ENCODE data around the gene MYOD1. TPM values are rescaled to one million over a fixed set of nuclear protein-coding genes. Genes with fewer than 3 reads are reported as not detected.

Gene MYOD1
- total and polyA plus RNA-seq, 2 of the 13 experiments (the other 11 are each of a cell fraction or from before 2014, with no cell fraction given): not detected

- H3K27me3 ChIP-seq (ENCODE audit: control insufficient read depth in 1 of 2, insufficient read depth in 2 of 2, low read length in 2 of 2): peaks cover 1 to 29% of the 10 kb centered on the region in 2 experiments; a peak in 3 of 5 replicates
- H2AFZ ChIP-seq (ENCODE audit: low read length): no peak overlapping the region
- WGBS (ENCODE audit: low lambda C conversion rate): 29% methylated on average over 5 of the region's 19 CpGs
- no TSS peak for BruUV-seq (replicated peaks)
- no peaks in the 10 kb centered on the region for H3K79me2 ChIP-seq (ENCODE audit: insufficient read depth, low read length)
- no peak overlapping the region for H3K9ac ChIP-seq (ENCODE audit: insufficient read depth, low read depth, low read length)
- H3K9me3 ChIP-seq (ENCODE audit: low read length): no peaks in the 10 kb centered on the region
- no peak for FAIRE-seq
- POLR2A ChIA-PET: no interaction called here
- H3K4me2 ChIP-seq (ENCODE audit: low read depth, low read length): no peak overlapping the region
- CTCF ChIA-PET (ENCODE audit: low intra/inter-chr PET ratio, low total read pairs): no interaction called here
- intact Hi-C loops (cut with micrococcal nuclease; ENCODE audit: unreplicated experiment): no loop called here
- no peak overlapping the region for H3K27ac ChIP-seq (ENCODE audit: extremely low read length, insufficient read depth, low read length)
- H3K36me3 ChIP-seq (replicated peaks in 1 of 2; ENCODE audit: control insufficient read depth in 1 of 2, insufficient read depth in 2 of 2, low read length in 2 of 2): no peaks in the 10 kb centered on the region
- H4K20me1 ChIP-seq (ENCODE audit: insufficient read depth, low read length): no peaks in the 10 kb centered on the region
- no peak for ATAC-seq
- in situ Hi-C loops (cut with HindIII; ENCODE audit: extremely low pct_ligation_motif_present, low pct_unique_long_range_greater_than_20kb): no loop called here
- TF ChIP-seq SYNCRIP (IDR thresholded peaks at IDR 0.05; ENCODE audit: insufficient read depth, low read depth, low read length): no peak
- TF ChIP-seq FOXO4 (CRISPR knock-in tag; conservative IDR thresholded peaks at IDR 0.05): 0 out of 2 replicates have a peak, but pooled peaks have one; percentile 19
- no peak for TF ChIP-seq ZNF674 (CRISPR knock-in tag; IDR thresholded peaks at IDR 0.05; ENCODE audit: low read depth)
- H3K4me1 ChIP-seq (ENCODE audit: insufficient read depth, low read length): peaks cover 30% of the 10 kb centered on the region
- no peak overlapping the region for H3K4me3 ChIP-seq (replicated peaks in 1 of 3; ENCODE audit: insufficient read depth in 1 of 3, low read depth in 2 of 3, low read length in 3 of 3)
- DNase-seq (ENCODE audit: low spot score): no peak
These were observed 28.0 kb downstream of the MYOD1 start for GRCh38 chr11:17747131-17747955.

GRCh38 chr11:17748044-17748443 lies 28.7 kb downstream of the MYOD1 start:
- FAIRE-seq (no peak), DNase-seq (ENCODE audit: low spot score) (no peak), ATAC-seq (no peak)
- Histone ChIP-seq H4K20me1 (ENCODE audit: insufficient read depth, low read length) (no peaks in the 10 kb centered on the region), H3K4me1 (ENCODE audit: insufficient read depth, low read length) (peaks cover 29% of the 10 kb centered on the region), H3K27me3 (ENCODE audit: control insufficient read depth in 1 of 2, insufficient read depth in 2 of 2, low read length in 2 of 2) (peaks cover 1 to 29% of the 10 kb centered on the region in 2 experiments; a peak in 3 of 5 replicates), H3K9me3 (ENCODE audit: low read length) (no peaks in the 10 kb centered on the region), H3K9ac (ENCODE audit: insufficient read depth, low read depth, low read length) (no peak overlapping the region), H3K4me2 (ENCODE audit: low read depth, low read length) (no peak overlapping the region), H3K4me3 (replicated peaks in 1 of 3; ENCODE audit: insufficient read depth in 1 of 3, low read depth in 2 of 3, low read length in 3 of 3) (no peak overlapping the region), H3K27ac (ENCODE audit: extremely low read length, insufficient read depth, low read length) (no peak overlapping the region), H3K36me3 (replicated peaks in 1 of 2; ENCODE audit: control insufficient read depth in 1 of 2, insufficient read depth in 2 of 2, low read length in 2 of 2) (no peaks in the 10 kb centered on the region), H2AFZ (ENCODE audit: low read length) (no peak overlapping the region), H3K79me2 (ENCODE audit: insufficient read depth, low read length) (no peaks in the 10 kb centered on the region)
- WGBS (ENCODE audit: low lambda C conversion rate): 89% methylated on average over 8 of the region's 8 CpGs
- intact Hi-C loops (cut with micrococcal nuclease; ENCODE audit: unreplicated experiment) (no loop called here), in situ Hi-C loops (cut with HindIII; ENCODE audit: extremely low pct_ligation_motif_present, low pct_unique_long_range_greater_than_20kb) (no loop called here)
- BruUV-seq (replicated peaks): no TSS peak
- POLR2A ChIA-PET: no interaction called here
- CTCF ChIA-PET (ENCODE audit: low intra/inter-chr PET ratio, low total read pairs): no interaction called here
- no peak for TF ChIP-seq RFXAP (CRISPR knock-in tag; IDR thresholded peaks at IDR 0.05; ENCODE audit: borderline replicate concordance)
- no peak for TF ChIP-seq SIN3A (IDR thresholded peaks at IDR 0.05; ENCODE audit: borderline replicate concordance, low read depth, low read length)
- TF ChIP-seq E2F5 (CRISPR knock-in tag; conservative IDR thresholded peaks at IDR 0.05): no peak
- no peak for TF ChIP-seq ZNF616 (CRISPR knock-in tag; IDR thresholded peaks at IDR 0.05; ENCODE audit: low read depth)
- no peak for TF ChIP-seq NFAT5 (CRISPR knock-in tag; IDR thresholded peaks at IDR 0.05)
- TF ChIP-seq MXD3 (CRISPR knock-in tag; IDR thresholded peaks at IDR 0.05): no peak
